Stimulated activated CD4-positive, alpha-beta T cell treated with anti-CD3 and anti-CD28 coated beads, Interleukin-2, amount 100 ng/mL, for 48 hours (primary cell): ENCODE data around the gene DENND1A.

ENCODE experiments used
- DNase-seq, 2 donors: peaks; one replicate each; pipeline ENCODE4 v3.0.0-alpha.2; 2020

The DENND1A gene

GRCh38 chr9:123605286-123605685 is 324.6 kb downstream of the DENND1A start:
- DNase-seq, result no peak

GRCh38 chr9:123604861-123605260 is 325.1 kb downstream of the DENND1A start:
- DNase-seq, result no peak

- DNase-seq, result no peak
Measured at GRCh38 chr9:123601828-123602227, 328.1 kb downstream of the DENND1A start.

GRCh38 chr9:123599781-123600180 is 330.1 kb downstream of the DENND1A start:
- no peak for DNase-seq

GRCh38 chr9:123597876-123598556 is 331.9 kb downstream of the DENND1A start:
- no peak for DNase-seq

GRCh38 chr9:123597048-123597447 is 332.9 kb downstream of the DENND1A start:
- no peak for DNase-seq

- no peak for DNase-seq
Measured at GRCh38 chr9:123591283-123591682, 338.6 kb downstream of the DENND1A start.

GRCh38 chr9:123590499-123590898 is 339.4 kb downstream of the DENND1A start:
- no peak for DNase-seq

- DNase-seq, result no peak
Measured at GRCh38 chr9:123589361-123590239, 340.3 kb downstream of the DENND1A start.

- no peak for DNase-seq
Measured at GRCh38 chr9:123586275-123586674, 343.7 kb downstream of the DENND1A start.

GRCh38 chr9:123584202-123585176 is 345.4 kb downstream of the DENND1A start:
- DNase-seq, result no peak

- no peak for DNase-seq
Measured at GRCh38 chr9:123583646-123584045, 346.3 kb downstream of the DENND1A start.

- DNase-seq, result no peak
Measured at GRCh38 chr9:123571240-123571639, 358.7 kb downstream of the DENND1A start.

- DNase-seq, result no peak
Measured at GRCh38 chr9:123568691-123569688, 360.9 kb downstream of the DENND1A start.

GRCh38 chr9:123567013-123567412 is 362.9 kb downstream of the DENND1A start:
- DNase-seq, result no peak

GRCh38 chr9:123564652-123565051 is 365.3 kb downstream of the DENND1A start:
- no peak for DNase-seq

- DNase-seq, result no peak
Measured at GRCh38 chr9:123562844-123563346, 367.0 kb downstream of the DENND1A start.

- DNase-seq, result no peak
Measured at GRCh38 chr9:123561046-123561445, 368.9 kb downstream of the DENND1A start.

- no peak for DNase-seq
Measured at GRCh38 chr9:123556464-123557435, 373.2 kb downstream of the DENND1A start.

GRCh38 chr9:123555646-123556045 is 374.3 kb downstream of the DENND1A start:
- no peak for DNase-seq
